Hepatocyte (in vitro differentiated cells): ENCODE results near the gene KMT5C. TPM values are rescaled to one million over a fixed set of nuclear protein-coding genes. Genes with fewer than 3 reads are reported as not detected.
A peak's percentile ranks its signal among the peaks of the same experiment; 100 is the strongest.

Experiments
- DNase-seq: peaks from one replicate; pipeline ENCODE4 v3.0.0-alpha.2; 2016; ENCODE audit warnings: low spot score
- H2AFZ ChIP-seq: fragments of 200-600 bp; sonication (generic); 2 replicates; pipeline ENCODE4 v1.6.0; 2016; ENCODE audit warnings: antibody characterized with exemption, mild to moderate bottlenecking
- H3K27ac ChIP-seq: fragments of 200-600 bp; sonication (generic); 2 replicates; pipeline ENCODE4 v1.5.1; 2016; ENCODE audit warnings: mild to moderate bottlenecking
- H3K27me3 ChIP-seq: fragments of 200-600 bp; sonication (generic); 2 replicates; pipeline ENCODE4 v1.6.1; 2016
- H3K36me3 ChIP-seq: fragments of 200-600 bp; sonication (generic); replicated peaks from 2 replicates; pipeline ENCODE4 v1.5.1; 2016; ENCODE audit warnings: low read depth; ENCODE audit not compliant: insufficient read depth
- H3K4me1 ChIP-seq: fragments of 200-600 bp; sonication (generic); 2 replicates; pipeline ENCODE4 v1.5.1; 2016; ENCODE audit warnings: mild to moderate bottlenecking, moderate library complexity; ENCODE audit not compliant: insufficient read depth
- H3K4me2 ChIP-seq: fragments of 200-600 bp; sonication (generic); 2 replicates; pipeline ENCODE4 v1.6.0; 2016
- H3K4me3 ChIP-seq: fragments of 200-600 bp; sonication (generic); 2 replicates; pipeline ENCODE4 v1.5.1; 2016; ENCODE audit warnings: mild to moderate bottlenecking
- H3K79me2 ChIP-seq: fragments of 200-600 bp; sonication (generic); 2 replicates; pipeline ENCODE4 v1.6.0; 2017; ENCODE audit warnings: mild to moderate bottlenecking
- H3K9me2 ChIP-seq: fragments of 200-600 bp; sonication (generic); replicated peaks from 2 replicates; pipeline ENCODE4 v1.6.0; 2017; ENCODE audit warnings: mild to moderate bottlenecking; ENCODE audit not compliant: insufficient read depth
- H3K9me3 ChIP-seq: fragments of 200-600 bp; sonication (generic); 2 replicates; pipeline ENCODE4 v1.5.1; 2016; ENCODE audit warnings: low read depth, mild to moderate bottlenecking
- H4K20me1 ChIP-seq: fragments of 200-600 bp; sonication (generic); 2 replicates; pipeline ENCODE4 v1.6.0; 2016; ENCODE audit warnings: mild to moderate bottlenecking; ENCODE audit not compliant: insufficient read depth, poor library complexity, severe bottlenecking
- EZH2 ChIP-seq: fragments of 200-600 bp; sonication (generic); IDR thresholded peaks from 2 replicates; pipeline ENCODE4 v1.6.1; 2016; ENCODE audit warnings: antibody characterized with exemption, mild to moderate bottlenecking, borderline replicate concordance
- EZH2phosphoT487 ChIP-seq: fragments of 200-600 bp; sonication (generic); IDR thresholded peaks from one replicate; pipeline ENCODE4 v1.6.1; 2018; ENCODE audit warnings: antibody characterized with exemption, mild to moderate bottlenecking, low read depth, moderate library complexity; ENCODE audit not compliant: unreplicated experiment, severe bottlenecking
- WGBS: methylation state at CpG from one replicate; pipeline ENCODE4 v1.1.6; 2016; ENCODE audit warnings: low lambda C conversion rate; ENCODE audit errors: missing lambda C conversion rate; 5-methylcytosine and 5-hydroxymethylcytosine counted together
- polyA plus RNA-seq: library from polyadenylated mRNA; unstranded; fragments of >200 nt; fragmentation: Nextera tagmentation; extraction: Ambion mirVana; gene quantifications from 2 replicates; pipeline ENCODE4 v1.2.1, GENCODE V29; 2016
- total RNA-seq: library from RNA; depleted of rRNA; stranded (reverse); fragments of >200 nt; gene quantifications from 2 replicates; pipeline ENCODE4 v1.2.3, GENCODE V29; 2014
- TF ChIP-seq, protein P1 (sequence below): fragments of 200-600 bp; sonication (generic); IDR thresholded peaks from 2 replicates; pipeline ENCODE4 v1.5.1; 2016; ENCODE audit warnings: antibody characterized with exemption, mild to moderate bottlenecking; ENCODE audit not compliant: poor library complexity

Gene KMT5C
- total and polyA plus RNA-seq, 2 experiments from 2014 or later = 22.8 to 23.6 TPM

GRCh38 chr19:55333870-55334269, 5.8 kb upstream of the KMT5C start:
- Histone ChIP-seq H3K4me1 (peaks cover 4% of the 10 kb centered on the region), H3K9me2 (no peaks in the 10 kb centered on the region), H3K4me3 (no peak overlapping the region), H3K79me2 (no peaks in the 10 kb centered on the region), H3K36me3 (no peaks in the 10 kb centered on the region), H3K27me3 (no peaks in the 10 kb centered on the region), H3K4me2 (no peak overlapping the region), H4K20me1 (no peaks in the 10 kb centered on the region), H3K9me3 (no peaks in the 10 kb centered on the region), H2AFZ (no peak overlapping the region), H3K27ac (peak overlapping the region; percentile 91)
- 55% methylated on average over 11 of the region's 11 CpGs for WGBS
- peak; percentile 89 for DNase-seq
- TF ChIP-seq EZH2phosphoT487 (no peak), EZH2 (no peak)
- TF ChIP-seq, protein P1, sequence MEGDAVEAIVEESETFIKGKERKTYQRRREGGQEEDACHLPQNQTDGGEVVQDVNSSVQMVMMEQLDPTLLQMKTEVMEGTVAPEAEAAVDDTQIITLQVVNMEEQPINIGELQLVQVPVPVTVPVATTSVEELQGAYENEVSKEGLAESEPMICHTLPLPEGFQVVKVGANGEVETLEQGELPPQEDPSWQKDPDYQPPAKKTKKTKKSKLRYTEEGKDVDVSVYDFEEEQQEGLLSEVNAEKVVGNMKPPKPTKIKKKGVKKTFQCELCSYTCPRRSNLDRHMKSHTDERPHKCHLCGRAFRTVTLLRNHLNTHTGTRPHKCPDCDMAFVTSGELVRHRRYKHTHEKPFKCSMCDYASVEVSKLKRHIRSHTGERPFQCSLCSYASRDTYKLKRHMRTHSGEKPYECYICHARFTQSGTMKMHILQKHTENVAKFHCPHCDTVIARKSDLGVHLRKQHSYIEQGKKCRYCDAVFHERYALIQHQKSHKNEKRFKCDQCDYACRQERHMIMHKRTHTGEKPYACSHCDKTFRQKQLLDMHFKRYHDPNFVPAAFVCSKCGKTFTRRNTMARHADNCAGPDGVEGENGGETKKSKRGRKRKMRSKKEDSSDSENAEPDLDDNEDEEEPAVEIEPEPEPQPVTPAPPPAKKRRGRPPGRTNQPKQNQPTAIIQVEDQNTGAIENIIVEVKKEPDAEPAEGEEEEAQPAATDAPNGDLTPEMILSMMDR = no peak

DNA sequence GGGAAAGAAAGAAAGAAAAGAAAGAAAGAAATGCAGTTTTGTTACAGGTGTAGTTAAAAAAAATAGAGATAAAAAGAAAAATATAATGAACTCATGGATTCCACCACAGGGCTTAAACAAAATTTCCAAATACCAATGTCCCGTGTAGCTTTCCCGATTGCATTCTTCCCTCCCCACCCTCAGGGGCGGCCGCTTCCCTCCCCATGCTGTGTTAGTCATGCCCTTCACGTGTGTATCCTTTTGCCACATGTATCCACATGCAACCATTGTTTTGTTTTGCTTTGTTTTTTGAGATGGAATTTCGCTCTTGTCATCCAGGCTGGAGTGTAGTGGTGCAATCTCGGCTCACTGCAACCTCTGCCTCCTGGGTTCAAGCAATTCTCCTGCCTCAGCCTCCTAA, 3.6 kb upstream of the KMT5C start:
- Histone ChIP-seq H3K9me3 (no peaks in the 10 kb centered on the region), H4K20me1 (no peaks in the 10 kb centered on the region), H3K79me2 (peaks cover 10% of the 10 kb centered on the region), H3K9me2 (no peaks in the 10 kb centered on the region), H3K27me3 (no peaks in the 10 kb centered on the region), H3K27ac (no peak overlapping the region), H2AFZ (no peak overlapping the region), H3K36me3 (no peaks in the 10 kb centered on the region), H3K4me3 (no peak overlapping the region), H3K4me2 (no peak overlapping the region), H3K4me1 (peaks cover 4% of the 10 kb centered on the region)
- no peak for DNase-seq
- TF ChIP-seq, protein P1 = no peak
- TF ChIP-seq EZH2phosphoT487 (no peak), EZH2 (no peak)
- 88% methylated on average over 7 of the region's 7 CpGs for WGBS

GRCh38 chr19:55339889-55340783, 460 bp downstream of the KMT5C start:
- Histone ChIP-seq H3K36me3 (no peaks in the 10 kb centered on the region), H3K27ac (peak overlapping the region; percentile 85), H3K9me3 (no peaks in the 10 kb centered on the region), H2AFZ (no peak overlapping the region), H3K4me1 (no peaks in the 10 kb centered on the region), H3K9me2 (no peaks in the 10 kb centered on the region), H3K27me3 (no peaks in the 10 kb centered on the region), H3K4me3 (peak overlapping the region; percentile 66), H4K20me1 (peaks cover 5% of the 10 kb centered on the region), H3K4me2 (peak overlapping the region; percentile 94), H3K79me2 (peaks cover 16% of the 10 kb centered on the region)
- TF ChIP-seq, protein P1 = no peak
- TF ChIP-seq EZH2phosphoT487 (no peak), EZH2 (no peak)
- WGBS = 0% methylated on average over 9 of the region's 44 CpGs
- DNase-seq = peak; percentile 49
